Measurements from ENCODE around the gene E4F1. TPM values are rescaled to one million over a fixed set of nuclear protein-coding genes. Genes with fewer than 3 reads are reported as not detected.

The E4F1 gene
- total and polyA plus RNA-seq, 9 of the 15 experiments (the other 6 are each of a cell fraction or from before 2014, with no cell fraction given): 0.48 to 94.9 (median 20.4) TPM

DNA sequence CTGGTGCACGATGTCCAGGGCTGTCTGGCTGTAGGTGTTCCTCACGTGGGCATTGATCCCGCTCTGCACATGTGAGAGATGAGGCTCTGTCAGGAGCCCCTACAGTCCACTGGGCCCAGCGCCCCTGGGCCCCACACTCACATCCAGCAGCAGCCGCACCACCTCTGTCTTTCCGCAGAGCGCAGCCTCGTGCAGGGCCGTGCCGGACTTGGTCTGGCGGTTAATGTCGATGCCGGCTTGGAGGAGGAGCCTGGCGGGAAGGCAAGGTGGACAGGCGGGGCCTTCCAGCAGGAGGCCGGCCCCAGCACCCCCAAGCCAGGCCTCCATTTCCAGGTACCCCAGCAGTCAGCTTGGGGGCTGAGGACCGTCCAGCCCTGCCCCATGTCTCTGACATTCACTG lies 36.2 kb upstream of the E4F1 start (continued):
- TF ChIP-seq, protein P1, sequence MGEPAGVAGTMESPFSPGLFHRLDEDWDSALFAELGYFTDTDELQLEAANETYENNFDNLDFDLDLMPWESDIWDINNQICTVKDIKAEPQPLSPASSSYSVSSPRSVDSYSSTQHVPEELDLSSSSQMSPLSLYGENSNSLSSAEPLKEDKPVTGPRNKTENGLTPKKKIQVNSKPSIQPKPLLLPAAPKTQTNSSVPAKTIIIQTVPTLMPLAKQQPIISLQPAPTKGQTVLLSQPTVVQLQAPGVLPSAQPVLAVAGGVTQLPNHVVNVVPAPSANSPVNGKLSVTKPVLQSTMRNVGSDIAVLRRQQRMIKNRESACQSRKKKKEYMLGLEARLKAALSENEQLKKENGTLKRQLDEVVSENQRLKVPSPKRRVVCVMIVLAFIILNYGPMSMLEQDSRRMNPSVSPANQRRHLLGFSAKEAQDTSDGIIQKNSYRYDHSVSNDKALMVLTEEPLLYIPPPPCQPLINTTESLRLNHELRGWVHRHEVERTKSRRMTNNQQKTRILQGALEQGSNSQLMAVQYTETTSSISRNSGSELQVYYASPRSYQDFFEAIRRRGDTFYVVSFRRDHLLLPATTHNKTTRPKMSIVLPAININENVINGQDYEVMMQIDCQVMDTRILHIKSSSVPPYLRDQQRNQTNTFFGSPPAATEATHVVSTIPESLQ (CRISPR knock-in tag; IDR thresholded peaks at IDR 0.05): no peak
- TF ChIP-seq CBFB (CRISPR knock-in tag; IDR thresholded peaks at IDR 0.05) (no peak), ZNF75A (CRISPR knock-in tag; IDR thresholded peaks at IDR 0.05) (no peak), RBM25 (IDR thresholded peaks at IDR 0.05; ENCODE audit: low read depth, low read length, severe bottlenecking) (no peak), ZC3H11A (IDR thresholded peaks at IDR 0.05; ENCODE audit: low read depth, low read length) (no peak), ILK (tag; IDR thresholded peaks at IDR 0.05; ENCODE audit: borderline replicate concordance, low read depth) (no peak), OTX1 (CRISPR knock-in tag; IDR thresholded peaks at IDR 0.05) (no peak), ZNF282 (CRISPR knock-in tag; IDR thresholded peaks at IDR 0.05) (no peak), ZFX (CRISPR knock-in tag; IDR thresholded peaks at IDR 0.05) (peak; percentile 23; the same call in 1 of the 2 replicates), GTF2A2 (tag; IDR thresholded peaks at IDR 0.05) (no peak)
- TF ChIP-seq, protein P2, sequence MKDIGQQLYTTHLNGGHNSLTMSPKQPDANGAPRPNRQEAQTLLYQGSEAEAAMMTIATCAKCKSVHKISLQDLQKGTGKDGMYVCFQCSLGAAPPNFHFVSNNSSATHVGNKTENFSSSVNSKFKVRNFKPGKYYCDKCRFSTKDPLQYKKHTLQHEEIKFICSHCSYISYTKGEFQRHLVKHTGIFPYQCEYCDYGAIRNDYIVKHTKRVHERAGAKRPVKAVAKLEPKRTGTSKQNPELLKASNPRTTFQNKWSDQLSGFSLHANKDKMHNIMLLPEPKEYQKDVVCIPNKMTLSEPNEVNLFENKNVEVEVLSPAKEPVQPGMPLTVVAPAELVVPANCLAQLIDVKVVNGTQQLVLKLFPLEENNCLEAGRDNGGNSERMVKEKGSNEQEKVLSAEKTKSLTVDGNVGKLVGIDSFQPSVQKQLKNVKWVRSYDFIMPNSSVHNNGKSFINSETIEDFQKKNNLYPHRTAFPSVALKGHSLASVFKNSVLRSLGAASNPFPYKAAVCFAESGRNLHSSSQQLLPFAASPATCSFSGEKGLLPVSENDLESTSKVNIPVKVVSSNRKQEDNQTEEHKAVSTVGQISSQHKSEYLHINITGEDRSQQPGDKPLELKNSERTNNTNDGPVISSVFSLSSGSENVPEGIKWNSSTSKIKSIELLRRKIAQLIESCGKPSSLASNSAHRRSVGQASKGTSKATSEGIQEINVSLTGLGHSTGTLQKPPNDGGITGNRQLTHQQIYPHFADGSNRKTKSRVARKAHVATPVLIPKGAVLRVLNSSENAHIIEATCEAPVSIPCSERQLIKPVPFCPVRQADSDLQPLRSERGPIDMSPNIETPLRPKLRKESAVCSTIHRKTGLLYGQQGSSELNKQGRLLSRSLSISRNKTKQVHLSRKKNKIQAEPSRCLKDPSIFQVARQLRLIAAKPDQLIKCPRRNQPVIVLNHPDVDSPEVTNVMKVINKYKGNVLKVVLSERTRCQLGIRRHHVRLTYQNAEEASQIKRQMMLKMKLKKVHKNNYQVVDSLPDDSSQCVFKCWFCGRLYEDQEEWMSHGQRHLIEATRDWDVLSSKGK (CRISPR knock-in tag; IDR thresholded peaks at IDR 0.05): no peak
- TF ChIP-seq, protein P3, sequence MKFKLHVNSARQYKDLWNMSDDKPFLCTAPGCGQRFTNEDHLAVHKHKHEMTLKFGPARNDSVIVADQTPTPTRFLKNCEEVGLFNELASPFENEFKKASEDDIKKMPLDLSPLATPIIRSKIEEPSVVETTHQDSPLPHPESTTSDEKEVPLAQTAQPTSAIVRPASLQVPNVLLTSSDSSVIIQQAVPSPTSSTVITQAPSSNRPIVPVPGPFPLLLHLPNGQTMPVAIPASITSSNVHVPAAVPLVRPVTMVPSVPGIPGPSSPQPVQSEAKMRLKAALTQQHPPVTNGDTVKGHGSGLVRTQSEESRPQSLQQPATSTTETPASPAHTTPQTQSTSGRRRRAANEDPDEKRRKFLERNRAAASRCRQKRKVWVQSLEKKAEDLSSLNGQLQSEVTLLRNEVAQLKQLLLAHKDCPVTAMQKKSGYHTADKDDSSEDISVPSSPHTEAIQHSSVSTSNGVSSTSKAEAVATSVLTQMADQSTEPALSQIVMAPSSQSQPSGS (CRISPR knock-in tag; IDR thresholded peaks at IDR 0.05): no peak
- TF ChIP-seq, protein P4, sequence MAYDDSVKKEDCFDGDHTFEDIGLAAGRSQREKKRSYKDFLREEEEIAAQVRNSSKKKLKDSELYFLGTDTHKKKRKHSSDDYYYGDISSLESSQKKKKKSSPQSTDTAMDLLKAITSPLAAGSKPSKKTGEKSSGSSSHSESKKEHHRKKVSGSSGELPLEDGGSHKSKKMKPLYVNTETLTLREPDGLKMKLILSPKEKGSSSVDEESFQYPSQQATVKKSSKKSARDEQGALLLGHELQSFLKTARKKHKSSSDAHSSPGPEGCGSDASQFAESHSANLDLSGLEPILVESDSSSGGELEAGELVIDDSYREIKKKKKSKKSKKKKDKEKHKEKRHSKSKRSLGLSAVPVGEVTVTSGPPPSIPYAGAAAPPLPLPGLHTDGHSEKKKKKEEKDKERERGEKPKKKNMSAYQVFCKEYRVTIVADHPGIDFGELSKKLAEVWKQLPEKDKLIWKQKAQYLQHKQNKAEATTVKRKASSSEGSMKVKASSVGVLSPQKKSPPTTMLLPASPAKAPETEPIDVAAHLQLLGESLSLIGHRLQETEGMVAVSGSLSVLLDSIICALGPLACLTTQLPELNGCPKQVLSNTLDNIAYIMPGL (CRISPR knock-in tag; IDR thresholded peaks at IDR 0.05): no peak
- TF ChIP-seq, protein P5, sequence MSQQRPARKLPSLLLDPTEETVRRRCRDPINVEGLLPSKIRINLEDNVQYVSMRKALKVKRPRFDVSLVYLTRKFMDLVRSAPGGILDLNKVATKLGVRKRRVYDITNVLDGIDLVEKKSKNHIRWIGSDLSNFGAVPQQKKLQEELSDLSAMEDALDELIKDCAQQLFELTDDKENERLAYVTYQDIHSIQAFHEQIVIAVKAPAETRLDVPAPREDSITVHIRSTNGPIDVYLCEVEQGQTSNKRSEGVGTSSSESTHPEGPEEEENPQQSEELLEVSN (IDR thresholded peaks at IDR 0.05; ENCODE audit: borderline replicate concordance in 1 of 2, extremely low read depth in 1 of 2, insufficient read depth in 1 of 2, insufficient read length in 1 of 2, low read depth in 1 of 2, low read length in 1 of 2, poor library complexity in 1 of 2, severe bottlenecking in 1 of 2): peak; percentile 48 to 82
- TF ChIP-seq, protein P6, sequence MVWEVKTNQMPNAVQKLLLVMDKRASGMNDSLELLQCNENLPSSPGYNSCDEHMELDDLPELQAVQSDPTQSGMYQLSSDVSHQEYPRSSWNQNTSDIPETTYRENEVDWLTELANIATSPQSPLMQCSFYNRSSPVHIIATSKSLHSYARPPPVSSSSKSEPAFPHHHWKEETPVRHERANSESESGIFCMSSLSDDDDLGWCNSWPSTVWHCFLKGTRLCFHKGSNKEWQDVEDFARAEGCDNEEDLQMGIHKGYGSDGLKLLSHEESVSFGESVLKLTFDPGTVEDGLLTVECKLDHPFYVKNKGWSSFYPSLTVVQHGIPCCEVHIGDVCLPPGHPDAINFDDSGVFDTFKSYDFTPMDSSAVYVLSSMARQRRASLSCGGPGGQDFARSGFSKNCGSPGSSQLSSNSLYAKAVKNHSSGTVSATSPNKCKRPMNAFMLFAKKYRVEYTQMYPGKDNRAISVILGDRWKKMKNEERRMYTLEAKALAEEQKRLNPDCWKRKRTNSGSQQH (CRISPR knock-in tag; IDR thresholded peaks at IDR 0.05): no peak

All from K562 (cell line).